DMS153 treated with DMSO at 0.1 percent for 48 hours (cell line): Measurements from ENCODE around the gene GRM7.
A peak's percentile ranks its signal among the peaks of the same experiment; 100 is the strongest.

Experiments
- DNase-seq: peaks from one replicate; lab custom pipeline; 2025; ENCODE audit not compliant: unreplicated experiment; lab: John Stamatoyannopoulos, UW

GRM7 gene

DNA sequence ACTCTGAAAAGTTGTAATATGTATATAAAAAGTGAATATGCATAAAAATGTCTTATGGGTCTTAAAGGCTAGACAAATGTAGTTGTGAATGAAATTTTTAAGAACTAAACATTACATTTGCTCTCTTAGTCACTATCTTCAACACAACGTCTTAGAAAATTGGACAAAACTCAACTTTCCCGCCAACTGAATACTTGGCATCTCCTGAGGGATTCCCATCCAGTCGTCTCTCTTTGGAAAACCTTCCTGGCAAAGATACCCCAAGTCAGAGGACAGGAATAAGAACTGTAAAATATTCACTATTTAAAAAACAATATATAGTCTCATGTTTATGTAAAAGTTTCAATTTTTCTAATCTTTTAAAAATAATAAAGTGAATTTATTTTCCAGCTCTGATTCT, 354.8 kb downstream of the GRM7 start:
- DNase-seq = no peak

DNA sequence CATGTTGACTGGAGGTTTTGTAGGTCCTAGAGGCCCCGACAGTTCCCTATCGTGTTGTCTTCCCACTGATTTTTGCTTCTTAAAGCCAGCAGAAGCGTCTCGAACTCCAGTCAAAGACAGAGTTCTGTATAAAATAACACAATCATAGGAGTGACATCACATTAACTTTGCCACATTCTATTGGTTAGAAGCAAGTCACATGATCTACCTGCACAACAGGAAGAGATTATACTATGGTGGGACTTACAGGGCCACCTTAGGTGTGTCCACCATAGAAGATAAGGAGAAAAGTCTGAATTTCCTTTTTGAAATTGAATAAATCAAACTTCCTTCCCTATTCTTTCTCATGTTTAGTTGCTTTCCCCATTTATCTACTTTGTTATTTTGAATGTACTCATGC, 365.5 kb downstream of the GRM7 start:
- DNase-seq = no peak

- DNase-seq = no peak
Observed at GRCh38 chr3:7238565-7239295, 377.8 kb downstream of the GRM7 start.

- no peak for DNase-seq
Observed at GRCh38 chr3:7241584-7242302, 380.8 kb downstream of the GRM7 start.

GRCh38 chr3:7242303-7242635, 381.4 kb downstream of the GRM7 start:
- DNase-seq = no peak

DNA sequence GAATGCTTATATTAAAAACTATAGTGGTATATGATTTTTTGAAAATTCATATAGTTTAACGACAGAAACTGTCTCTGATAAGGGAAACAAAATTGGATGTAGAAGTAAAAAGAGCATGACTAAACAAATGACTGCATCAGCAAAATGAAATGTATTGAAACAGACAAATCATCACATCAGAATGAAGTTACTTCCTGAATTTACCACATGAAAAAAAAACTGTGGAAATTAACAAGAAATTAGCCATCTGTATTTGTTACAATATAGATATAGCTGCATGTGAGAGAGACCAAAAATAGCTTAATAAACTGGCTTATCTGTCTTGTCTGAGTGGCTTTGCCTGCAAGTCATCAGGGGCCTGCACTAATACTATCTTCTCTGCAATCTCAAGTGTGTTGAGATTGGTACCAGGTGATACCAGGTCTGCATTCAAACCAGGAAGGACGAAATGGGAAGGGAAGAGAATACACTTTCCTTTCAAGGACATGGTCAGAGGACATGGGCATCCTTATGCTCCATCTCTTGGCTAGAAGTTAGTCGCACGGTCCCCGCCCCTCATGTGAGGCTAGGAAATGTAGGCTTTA, 388.7 kb downstream of the GRM7 start:
- DNase-seq = no peak

GRCh38 chr3:7254251-7254650, 393.3 kb downstream of the GRM7 start:
- DNase-seq = no peak

DNA sequence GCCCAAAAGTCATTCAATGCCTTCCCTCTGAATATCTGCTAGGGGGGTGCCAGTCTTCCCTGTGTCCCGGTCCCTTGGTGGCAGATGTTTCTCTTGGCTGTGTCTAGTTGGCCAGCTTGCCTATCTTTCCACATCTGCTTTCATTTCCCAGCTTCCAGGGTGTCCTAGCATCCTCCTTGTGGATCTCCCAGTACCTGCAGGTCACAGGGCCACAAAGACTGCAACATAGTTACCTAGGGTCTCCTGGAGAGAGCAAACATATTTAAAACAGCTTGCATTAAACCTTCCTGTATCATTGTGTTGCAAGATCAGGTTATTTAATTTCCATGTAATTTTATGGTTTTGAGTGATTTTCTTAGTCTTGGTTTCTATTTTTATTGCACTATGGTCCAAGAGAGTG, 400.1 kb downstream of the GRM7 start:
- DNase-seq = no peak

- DNase-seq = no peak
Observed at GRCh38 chr3:7263347-7264195, 402.7 kb downstream of the GRM7 start.

DNA sequence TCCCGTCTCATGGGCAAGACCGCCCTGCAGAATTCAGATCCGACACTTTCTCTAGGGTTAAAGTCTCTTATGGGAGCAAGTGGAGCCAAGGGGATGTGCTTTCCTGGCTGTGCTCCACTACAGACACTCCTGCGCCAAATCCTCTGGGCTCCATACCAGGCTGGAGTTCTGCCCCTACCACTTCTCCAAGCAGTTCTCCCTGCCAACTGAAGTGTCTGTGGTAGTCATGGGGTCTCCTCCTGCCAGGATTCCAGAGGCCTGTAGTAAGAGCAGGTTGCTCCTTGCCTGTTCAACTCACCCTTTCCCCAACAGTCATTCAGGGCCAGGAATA, 403.2 kb downstream of the GRM7 start:
- no peak for DNase-seq

DNA sequence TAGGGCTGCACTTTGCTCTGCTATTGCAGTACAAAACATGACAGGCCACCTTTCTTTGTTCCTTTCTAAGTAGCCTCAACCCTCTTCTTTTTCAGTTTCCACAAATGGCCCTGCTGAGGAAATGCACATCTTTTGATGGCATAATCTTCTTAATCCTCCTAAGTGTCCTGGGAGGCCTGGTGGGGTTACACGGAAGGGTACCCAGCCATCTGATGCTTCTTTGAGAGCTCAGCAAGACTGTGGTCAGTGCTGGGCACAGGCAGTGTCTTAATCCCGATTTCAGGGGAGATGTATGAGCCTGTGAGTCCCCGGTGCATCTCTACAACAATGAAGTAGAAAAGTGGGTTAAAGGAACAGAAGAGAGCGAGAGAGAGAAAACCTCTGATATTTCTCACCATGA, 404.8 kb downstream of the GRM7 start:
- DNase-seq = no peak

GRCh38 chr3:7266551-7266950, 405.6 kb downstream of the GRM7 start:
- no peak for DNase-seq

- DNase-seq = no peak
Observed at GRCh38 chr3:7270731-7271130, 409.8 kb downstream of the GRM7 start.

DNA sequence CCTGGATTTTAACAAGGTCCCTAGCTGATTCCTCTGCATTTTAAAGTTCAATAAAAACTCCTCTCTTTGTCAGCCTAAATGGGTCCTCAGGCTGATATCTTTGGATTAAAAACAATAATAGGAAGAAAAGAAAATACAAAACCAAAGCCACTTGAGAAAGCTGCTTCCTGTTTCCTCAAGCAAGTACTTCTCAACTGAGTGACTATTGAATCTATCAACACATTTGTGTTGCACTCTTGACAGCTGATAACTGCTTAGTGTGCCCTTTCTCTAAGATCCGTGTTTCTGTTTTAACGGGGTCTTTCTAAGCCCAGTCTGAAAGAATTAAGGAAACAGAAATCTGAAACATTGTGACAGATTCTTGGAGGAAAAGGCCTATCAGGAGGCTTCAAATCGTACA, 410.7 kb downstream of the GRM7 start:
- DNase-seq = no peak

GRCh38 chr3:7272203-7272602, 411.3 kb downstream of the GRM7 start:
- no peak for DNase-seq

DNA sequence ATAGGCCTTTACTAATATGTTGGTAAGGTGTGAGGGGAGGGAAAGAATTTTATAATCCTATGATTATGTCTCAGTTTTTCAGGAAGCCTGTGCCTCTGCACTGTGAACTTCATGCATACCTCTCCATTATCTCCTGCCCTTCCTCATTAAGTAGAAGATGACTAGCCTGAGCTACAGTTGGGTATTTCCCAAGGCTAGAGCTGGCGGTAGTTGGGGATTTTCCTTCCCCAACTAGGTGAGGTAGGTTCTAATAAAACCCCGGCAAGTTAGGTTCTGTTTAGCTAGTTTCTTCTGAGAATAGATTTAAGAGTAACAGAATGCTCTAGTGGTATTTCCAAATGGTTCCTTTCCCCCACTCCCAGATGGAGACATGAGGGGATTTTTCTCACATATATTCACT, 414.5 kb downstream of the GRM7 start:
- DNase-seq = no peak

DNA sequence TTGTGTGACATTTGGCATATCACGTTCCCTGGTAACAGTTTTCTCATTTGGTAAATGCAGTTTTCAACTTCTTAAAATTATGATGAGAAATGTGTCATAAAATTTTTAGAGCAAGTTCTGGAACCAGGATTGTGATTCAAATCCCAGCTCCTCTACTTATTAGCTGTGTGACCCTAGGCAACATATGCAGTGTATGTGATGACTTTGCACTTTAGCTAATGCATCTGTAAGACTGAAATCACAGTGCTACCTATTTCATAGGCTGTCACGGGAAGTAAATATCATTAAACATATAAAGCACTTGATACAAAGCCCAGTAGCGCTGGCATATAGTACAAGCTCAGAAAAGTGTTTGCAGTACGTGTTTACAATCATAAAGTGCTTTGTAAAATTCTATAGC, 419.4 kb downstream of the GRM7 start:
- peak; percentile 2 for DNase-seq

DNA sequence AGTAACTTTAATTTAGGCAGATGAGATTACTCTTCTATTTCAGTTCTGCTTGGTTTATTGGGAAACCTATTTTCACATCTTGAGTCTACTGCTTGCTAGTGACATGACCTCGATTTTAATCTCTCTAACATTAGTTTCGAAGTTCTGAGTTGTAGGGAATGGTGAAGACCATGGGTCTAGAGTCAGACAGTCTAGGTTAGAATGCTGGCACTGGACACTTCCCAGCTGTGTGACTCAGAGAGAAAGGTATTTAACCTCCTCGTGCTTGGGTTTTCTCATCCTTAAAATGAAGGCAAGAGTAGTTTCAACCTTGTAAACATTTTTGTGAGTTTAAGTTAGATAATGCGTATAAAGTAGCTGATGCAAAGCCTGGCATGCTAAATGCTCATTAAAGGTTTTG, 422.1 kb downstream of the GRM7 start:
- no peak for DNase-seq

DNA sequence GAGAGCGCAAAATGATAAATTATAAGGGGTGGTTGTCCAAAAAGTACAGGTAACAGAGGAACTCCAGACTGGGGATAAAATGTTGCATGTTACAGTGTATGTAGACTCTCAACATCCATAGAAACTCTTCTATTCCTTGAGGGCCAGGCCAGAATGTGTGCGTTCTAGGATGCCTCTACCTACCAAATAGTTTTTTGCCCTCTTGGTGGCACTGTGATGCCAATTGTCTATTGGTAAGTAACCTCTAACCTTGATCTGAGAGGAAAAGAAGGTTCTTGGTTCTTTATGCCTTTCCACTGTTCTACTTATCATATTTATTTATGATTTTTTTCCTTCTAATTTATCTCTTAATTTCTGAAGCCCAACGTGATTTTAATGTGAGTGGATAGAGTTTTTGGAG, 424.6 kb downstream of the GRM7 start:
- DNase-seq = peak; percentile 0

DNA sequence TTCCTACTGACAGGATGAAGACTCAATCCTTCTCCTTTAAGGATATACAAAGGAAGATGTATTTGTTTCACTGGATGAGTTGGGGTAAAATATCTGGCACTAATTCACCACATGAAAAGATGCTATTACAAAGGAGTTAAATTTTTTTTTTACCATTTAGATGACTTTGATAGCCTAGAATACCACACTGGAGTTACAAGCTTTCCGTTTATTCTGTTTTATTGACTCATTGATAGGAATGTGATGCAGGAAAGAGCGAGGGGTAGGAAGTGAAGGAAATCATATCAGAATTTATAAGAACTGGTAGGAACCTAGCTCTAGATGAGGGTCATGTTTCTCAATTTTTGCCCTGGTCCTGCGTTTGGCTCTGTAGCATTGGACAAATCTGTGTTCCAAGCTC, 427.2 kb downstream of the GRM7 start:
- DNase-seq = no peak

GRCh38 chr3:7289121-7289520, 428.2 kb downstream of the GRM7 start:
- no peak for DNase-seq
